Measurements from ENCODE around the gene CIROP.

CIROP gene

DNA sequence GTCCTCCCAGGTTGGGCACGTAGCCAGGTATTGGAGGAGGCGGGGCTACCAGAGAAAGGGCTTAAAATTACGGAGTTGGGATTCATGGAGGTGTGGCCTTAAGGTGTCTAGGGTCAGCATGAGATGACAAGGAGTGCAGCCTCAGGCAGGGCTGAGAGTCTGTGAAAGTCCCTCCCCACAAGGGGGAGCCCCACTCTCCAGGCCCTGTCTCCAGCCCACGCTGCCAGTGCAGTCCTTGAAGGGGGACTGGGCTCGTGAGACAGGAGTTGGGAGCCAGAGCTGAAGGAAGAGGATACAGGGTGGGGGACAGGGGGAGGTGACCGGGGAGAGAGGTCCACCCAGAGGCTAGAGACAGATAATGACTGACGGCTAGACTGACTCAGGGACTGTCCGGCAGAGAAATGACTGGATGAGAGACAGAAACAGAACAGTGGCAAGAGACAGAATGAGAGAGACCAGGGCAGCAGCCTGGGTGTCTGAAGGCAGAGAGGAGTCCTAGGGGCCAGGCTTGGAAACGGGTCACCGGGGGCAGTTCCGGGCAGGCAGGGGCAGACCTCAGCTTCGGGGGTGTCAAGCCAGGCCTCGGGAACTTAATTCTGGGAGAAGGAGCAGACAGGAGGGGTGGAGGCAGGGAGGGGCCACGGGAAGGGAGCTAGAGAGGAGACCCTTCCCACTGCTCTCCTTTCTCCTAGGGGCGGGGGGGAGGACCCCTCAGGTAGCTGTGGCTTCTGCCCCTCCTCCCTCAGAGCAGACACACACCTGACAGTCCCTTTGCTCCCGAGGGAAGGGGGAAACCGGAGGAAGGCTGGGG is 48.4 kb downstream of the CIROP start:
- Histone ChIP-seq H3K9me3 (ENCODE audit: insufficient read depth, low read depth, low read length) (peaks cover 3% of the 10 kb centered on the region), H3K4me1 (ENCODE audit: control insufficient read depth in 1 of 2, insufficient read depth in 2 of 2, low read length in 2 of 2) (peaks cover 9 to 17% of the 10 kb centered on the region in 2 experiments), H3K18ac (ENCODE audit: low read length) (peak overlapping the region; percentile 16), H3K9ac (ENCODE audit: low read length) (no peak overlapping the region), H4K91ac (ENCODE audit: low read depth, low read length) (no peak overlapping the region), H3K36me3 (ENCODE audit: control insufficient read depth in 1 of 2, insufficient read depth in 2 of 2, low read length in 2 of 2) (peaks cover 63 to 66% of the 10 kb centered on the region in 2 experiments), H3K4me3 (ENCODE audit: low read depth, low read length) (peak overlapping the region; percentile 76), H3K4ac (ENCODE audit: low read depth, low read length) (no peak overlapping the region), H3K23ac (ENCODE audit: low read length) (no peak overlapping the region), H2BK12ac (ENCODE audit: low read length) (peak overlapping the region; percentile 10), H3K4me2 (ENCODE audit: low read length) (peak overlapping the region; percentile 67), H3K14ac (ENCODE audit: low read length) (no peak overlapping the region), H3K27me3 (ENCODE audit: insufficient read depth, low read length) (no peaks in the 10 kb centered on the region), H2BK120ac (ENCODE audit: insufficient read depth, low read length, poor library complexity) (no peak overlapping the region), H3K79me1 (ENCODE audit: low read length) (peaks cover 17% of the 10 kb centered on the region), H3K27ac (ENCODE audit: low read depth, low read length) (peak overlapping the region; percentile 16), H4K12ac (ENCODE audit: low read depth, low read length) (no peak overlapping the region), H4K8ac (ENCODE audit: low read depth, low read length) (no peak overlapping the region), H2AFZ (ENCODE audit: insufficient read depth, low read length, poor library complexity) (no peak overlapping the region), H2BK5ac (ENCODE audit: low read depth, low read length, poor library complexity) (no peak overlapping the region), H2AK5ac (ENCODE audit: low read length) (no peak overlapping the region), H3K79me2 (ENCODE audit: control insufficient read depth, insufficient read depth, low read length, poor library complexity) (peaks cover 6% of the 10 kb centered on the region)
- peak; percentile 74 to 85 for DNase-seq
- WGBS (ENCODE audit: extremely low coverage, insufficient coverage, insufficient read length), result no CpG with 5 or more reads among the region's 17 CpGs

DNA sequence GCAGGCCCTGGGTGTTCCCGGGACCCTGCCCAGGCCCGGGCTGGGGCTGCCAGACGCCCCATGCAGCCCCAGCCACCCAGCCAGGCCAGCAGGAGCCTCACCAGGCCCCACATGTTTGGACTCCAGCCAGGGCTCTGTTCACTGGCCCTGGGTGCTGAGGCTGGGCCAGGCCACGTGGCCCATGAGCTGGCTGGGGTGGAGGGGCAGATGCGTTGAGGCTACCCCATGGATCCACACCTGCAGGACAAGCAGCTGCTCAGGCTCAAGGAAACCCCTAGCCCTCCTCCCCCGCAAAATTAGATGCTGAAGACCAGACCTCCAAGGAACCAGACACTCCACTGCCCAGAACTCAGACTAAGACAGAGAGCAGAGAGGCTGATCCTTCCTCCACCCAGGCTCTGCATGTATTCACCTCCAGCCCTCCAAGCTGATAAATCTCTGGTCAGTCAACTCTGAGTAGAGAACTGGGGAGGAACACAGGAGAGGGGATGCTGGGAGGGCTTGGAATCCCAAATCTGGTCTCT is 49.1 kb downstream of the CIROP start:
- Histone ChIP-seq H3K27ac (ENCODE audit: low read depth, low read length) (peak overlapping the region; percentile 6), H3K79me1 (ENCODE audit: low read length) (peaks cover 12% of the 10 kb centered on the region), H4K8ac (ENCODE audit: low read depth, low read length) (no peak overlapping the region), H4K91ac (ENCODE audit: low read depth, low read length) (no peak overlapping the region), H3K36me3 (ENCODE audit: control insufficient read depth in 1 of 2, insufficient read depth in 2 of 2, low read length in 2 of 2) (peaks cover 56 to 63% of the 10 kb centered on the region in 2 experiments), H2BK5ac (ENCODE audit: low read depth, low read length, poor library complexity) (no peak overlapping the region), H3K14ac (ENCODE audit: low read length) (no peak overlapping the region), H4K12ac (ENCODE audit: low read depth, low read length) (no peak overlapping the region), H2AFZ (ENCODE audit: insufficient read depth, low read length, poor library complexity) (no peak overlapping the region), H3K9me3 (ENCODE audit: insufficient read depth, low read depth, low read length) (peaks cover 3% of the 10 kb centered on the region), H3K4me1 (ENCODE audit: control insufficient read depth in 1 of 2, insufficient read depth in 2 of 2, low read length in 2 of 2) (peaks cover 5 to 11% of the 10 kb centered on the region in 2 experiments), H3K9ac (ENCODE audit: low read length) (no peak overlapping the region), H2AK5ac (ENCODE audit: low read length) (no peak overlapping the region), H3K18ac (ENCODE audit: low read length) (peak overlapping the region; percentile 19), H3K4me3 (ENCODE audit: low read depth, low read length) (no peak overlapping the region), H3K27me3 (ENCODE audit: insufficient read depth, low read length) (no peaks in the 10 kb centered on the region), H3K4me2 (ENCODE audit: low read length) (peak overlapping the region; percentile 67), H2BK120ac (ENCODE audit: insufficient read depth, low read length, poor library complexity) (no peak overlapping the region), H3K23ac (ENCODE audit: low read length) (no peak overlapping the region), H2BK12ac (ENCODE audit: low read length) (no peak overlapping the region), H3K79me2 (ENCODE audit: control insufficient read depth, insufficient read depth, low read length, poor library complexity) (peaks cover 6% of the 10 kb centered on the region), H3K4ac (ENCODE audit: low read depth, low read length) (no peak overlapping the region)
- DNase-seq, result no peak
- no CpG with 5 or more reads among the region's 6 CpGs for WGBS (ENCODE audit: extremely low coverage, insufficient coverage, insufficient read length)

DNA sequence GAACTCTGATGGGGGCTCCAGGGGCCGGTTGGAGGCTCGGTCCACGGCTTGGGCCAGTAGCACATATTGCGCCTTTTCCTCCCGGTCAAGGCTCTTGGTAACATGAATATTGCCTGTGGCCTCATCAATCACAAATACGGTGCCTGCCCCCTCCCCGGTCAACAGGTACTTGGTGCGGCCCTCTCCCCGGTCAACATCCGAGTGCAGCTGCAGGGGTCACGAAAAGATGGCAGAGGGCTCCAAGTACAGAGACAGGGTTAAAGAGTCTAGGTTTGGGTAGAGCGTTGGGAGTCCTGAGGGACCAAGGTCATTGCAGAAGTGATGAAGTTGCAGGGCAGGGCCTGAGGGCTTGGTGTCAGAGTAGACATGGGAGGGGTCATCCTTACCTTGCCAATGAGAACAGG is 49.6 kb downstream of the CIROP start:
- Histone ChIP-seq H3K27ac (ENCODE audit: low read depth, low read length) (no peak overlapping the region), H2AFZ (ENCODE audit: insufficient read depth, low read length, poor library complexity) (no peak overlapping the region), H3K4me2 (ENCODE audit: low read length) (no peak overlapping the region), H3K9ac (ENCODE audit: low read length) (no peak overlapping the region), H3K27me3 (ENCODE audit: insufficient read depth, low read length) (no peaks in the 10 kb centered on the region), H3K79me2 (ENCODE audit: control insufficient read depth, insufficient read depth, low read length, poor library complexity) (peaks cover 6% of the 10 kb centered on the region), H3K4me3 (ENCODE audit: low read depth, low read length) (no peak overlapping the region), H3K14ac (ENCODE audit: low read length) (no peak overlapping the region), H3K36me3 (ENCODE audit: control insufficient read depth in 1 of 2, insufficient read depth in 2 of 2, low read length in 2 of 2) (peaks cover 57 to 64% of the 10 kb centered on the region in 2 experiments), H2BK120ac (ENCODE audit: insufficient read depth, low read length, poor library complexity) (no peak overlapping the region), H3K79me1 (ENCODE audit: low read length) (peaks cover 12% of the 10 kb centered on the region), H2AK5ac (ENCODE audit: low read length) (no peak overlapping the region), H3K23ac (ENCODE audit: low read length) (no peak overlapping the region), H2BK12ac (ENCODE audit: low read length) (no peak overlapping the region), H4K91ac (ENCODE audit: low read depth, low read length) (no peak overlapping the region), H3K4me1 (ENCODE audit: control insufficient read depth in 1 of 2, insufficient read depth in 2 of 2, low read length in 2 of 2) (peaks cover 5 to 11% of the 10 kb centered on the region in 2 experiments), H4K8ac (ENCODE audit: low read depth, low read length) (no peak overlapping the region), H4K12ac (ENCODE audit: low read depth, low read length) (no peak overlapping the region), H2BK5ac (ENCODE audit: low read depth, low read length, poor library complexity) (no peak overlapping the region), H3K18ac (ENCODE audit: low read length) (no peak overlapping the region), H3K4ac (ENCODE audit: low read depth, low read length) (no peak overlapping the region), H3K9me3 (ENCODE audit: insufficient read depth, low read depth, low read length) (peaks cover 3% of the 10 kb centered on the region)
- DNase-seq, result no peak
- no CpG with 5 or more reads among the region's 12 CpGs for WGBS (ENCODE audit: extremely low coverage, insufficient coverage, insufficient read length)

DNA sequence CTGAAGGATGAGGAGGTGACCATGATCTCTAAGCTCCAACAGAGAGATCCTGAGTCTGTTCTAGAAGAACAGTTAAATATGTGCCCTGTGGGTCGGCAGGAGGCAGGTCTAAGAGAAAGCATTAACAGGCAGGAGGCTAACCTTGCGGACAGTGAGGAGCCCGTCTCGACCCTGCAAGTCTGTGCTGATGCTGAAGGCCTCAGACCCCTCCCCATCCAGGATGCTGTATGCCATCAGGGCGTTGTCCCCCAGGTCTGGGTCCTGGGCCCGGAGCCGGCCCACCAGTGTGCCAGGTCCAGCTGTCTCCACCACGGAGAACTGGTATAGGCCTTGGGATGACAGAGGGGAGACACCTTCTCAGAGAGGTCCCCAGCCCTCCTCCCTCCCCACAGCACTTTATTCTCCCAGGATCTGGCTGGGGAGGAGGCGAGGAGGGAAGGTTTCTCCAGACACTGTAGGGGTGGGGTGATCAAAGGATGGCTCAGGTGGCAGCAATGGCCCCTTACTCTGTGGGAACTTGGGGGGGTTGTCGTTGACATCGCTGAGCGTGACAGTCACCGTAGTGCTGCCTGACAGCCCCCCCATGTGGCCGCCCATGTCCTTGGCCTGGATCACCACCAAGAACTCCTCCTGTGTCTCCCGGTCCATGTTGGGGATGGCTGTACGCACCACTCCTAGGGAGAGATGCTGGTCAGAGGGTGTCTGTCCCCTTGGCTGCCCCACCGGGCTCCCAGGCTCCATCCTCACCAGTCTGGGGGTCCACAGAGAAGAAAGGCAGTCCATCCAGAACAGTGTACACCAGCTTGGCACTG is 50.6 kb downstream of the CIROP start:
- Histone ChIP-seq H3K4me2 (ENCODE audit: low read length) (no peak overlapping the region), H3K9me3 (ENCODE audit: insufficient read depth, low read depth, low read length) (peaks cover 3% of the 10 kb centered on the region), H3K79me1 (ENCODE audit: low read length) (peaks cover 12% of the 10 kb centered on the region), H4K12ac (ENCODE audit: low read depth, low read length) (no peak overlapping the region), H2AK5ac (ENCODE audit: low read length) (no peak overlapping the region), H3K4me1 (ENCODE audit: control insufficient read depth in 1 of 2, insufficient read depth in 2 of 2, low read length in 2 of 2) (peaks cover 5 to 11% of the 10 kb centered on the region in 2 experiments), H3K27me3 (ENCODE audit: insufficient read depth, low read length) (no peaks in the 10 kb centered on the region), H3K4me3 (ENCODE audit: low read depth, low read length) (no peak overlapping the region), H3K27ac (ENCODE audit: low read depth, low read length) (no peak overlapping the region), H3K4ac (ENCODE audit: low read depth, low read length) (no peak overlapping the region), H2AFZ (ENCODE audit: insufficient read depth, low read length, poor library complexity) (no peak overlapping the region), H3K14ac (ENCODE audit: low read length) (no peak overlapping the region), H3K79me2 (ENCODE audit: control insufficient read depth, insufficient read depth, low read length, poor library complexity) (peaks cover 6% of the 10 kb centered on the region), H2BK12ac (ENCODE audit: low read length) (no peak overlapping the region), H3K23ac (ENCODE audit: low read length) (no peak overlapping the region), H2BK120ac (ENCODE audit: insufficient read depth, low read length, poor library complexity) (no peak overlapping the region), H3K18ac (ENCODE audit: low read length) (no peak overlapping the region), H3K36me3 (ENCODE audit: control insufficient read depth in 1 of 2, insufficient read depth in 2 of 2, low read length in 2 of 2) (peaks cover 54 to 66% of the 10 kb centered on the region in 2 experiments), H4K8ac (ENCODE audit: low read depth, low read length) (no peak overlapping the region), H2BK5ac (ENCODE audit: low read depth, low read length, poor library complexity) (no peak overlapping the region), H4K91ac (ENCODE audit: low read depth, low read length) (no peak overlapping the region), H3K9ac (ENCODE audit: low read length) (no peak overlapping the region)
- DNase-seq, result no peak
- no CpG with 5 or more reads among the region's 17 CpGs for WGBS (ENCODE audit: extremely low coverage, insufficient coverage, insufficient read length)
